Stimulated activated CD8-positive, alpha-beta memory T cell treated with anti-CD3 and anti-CD28 coated beads, Interleukin-12 subunit alpha, Interleukin-12 subunit beta, amount 100 ng/mL, for 24 hours (primary cell): ENCODE results near the gene FCHSD2.
"Not testable (repeated sequence)": the region's sequence is repeated elsewhere in the genome, so short reads cannot be mapped to it uniquely, and the experiment has no call there.

ENCODE experiments used
- DNase-seq: peaks from one replicate; pipeline ENCODE4 v3.0.0-alpha.2; 2020; ENCODE audit errors: extremely low read depth

FCHSD2 gene

GRCh38 chr11:72834905-72835304 is 307.2 kb downstream of the FCHSD2 start:
- no peak for DNase-seq

- no peak for DNase-seq
Measured at GRCh38 chr11:72833811-72834493, 308.2 kb downstream of the FCHSD2 start.

- no peak for DNase-seq
Measured at GRCh38 chr11:72833083-72833733, 308.9 kb downstream of the FCHSD2 start.

- no peak for DNase-seq
Measured at GRCh38 chr11:72832301-72833082, 309.6 kb downstream of the FCHSD2 start.

GRCh38 chr11:72831521-72832300 is 310.4 kb downstream of the FCHSD2 start:
- DNase-seq: no peak

GRCh38 chr11:72829884-72830533 is 312.1 kb downstream of the FCHSD2 start:
- no peak for DNase-seq

GRCh38 chr11:72829178-72829577 is 312.9 kb downstream of the FCHSD2 start:
- DNase-seq: no peak

- no peak for DNase-seq
Measured at GRCh38 chr11:72828692-72829101, 313.4 kb downstream of the FCHSD2 start.

- no peak for DNase-seq
Measured at GRCh38 chr11:72828081-72828567, 314.0 kb downstream of the FCHSD2 start.

- DNase-seq: not testable (repeated sequence)
Measured at GRCh38 chr11:72827656-72828055, 314.5 kb downstream of the FCHSD2 start.

- no peak for DNase-seq
Measured at GRCh38 chr11:72826942-72827480, 315.1 kb downstream of the FCHSD2 start.

- DNase-seq: no peak
Measured at GRCh38 chr11:72826191-72826941, 315.8 kb downstream of the FCHSD2 start.

GRCh38 chr11:72825661-72826060 is 316.5 kb downstream of the FCHSD2 start:
- DNase-seq: no peak

GRCh38 chr11:72824811-72825505 is 317.2 kb downstream of the FCHSD2 start:
- DNase-seq: no peak

- no peak for DNase-seq
Measured at GRCh38 chr11:72824020-72824419, 318.1 kb downstream of the FCHSD2 start.

GRCh38 chr11:72823105-72823804 is 318.9 kb downstream of the FCHSD2 start:
- DNase-seq: no peak

GRCh38 chr11:72821920-72822799 is 320.0 kb downstream of the FCHSD2 start:
- peak; percentile 45 for DNase-seq
